ENCODE data around the gene AATK. TPM values are rescaled to one million over a fixed set of nuclear protein-coding genes. Genes with fewer than 3 reads are reported as not detected.

AATK gene
- polyA plus RNA-seq, 1 donor (not counting 4 experiments of a cell fraction or from before 2014, with no cell fraction given): 0.16 TPM

DNA sequence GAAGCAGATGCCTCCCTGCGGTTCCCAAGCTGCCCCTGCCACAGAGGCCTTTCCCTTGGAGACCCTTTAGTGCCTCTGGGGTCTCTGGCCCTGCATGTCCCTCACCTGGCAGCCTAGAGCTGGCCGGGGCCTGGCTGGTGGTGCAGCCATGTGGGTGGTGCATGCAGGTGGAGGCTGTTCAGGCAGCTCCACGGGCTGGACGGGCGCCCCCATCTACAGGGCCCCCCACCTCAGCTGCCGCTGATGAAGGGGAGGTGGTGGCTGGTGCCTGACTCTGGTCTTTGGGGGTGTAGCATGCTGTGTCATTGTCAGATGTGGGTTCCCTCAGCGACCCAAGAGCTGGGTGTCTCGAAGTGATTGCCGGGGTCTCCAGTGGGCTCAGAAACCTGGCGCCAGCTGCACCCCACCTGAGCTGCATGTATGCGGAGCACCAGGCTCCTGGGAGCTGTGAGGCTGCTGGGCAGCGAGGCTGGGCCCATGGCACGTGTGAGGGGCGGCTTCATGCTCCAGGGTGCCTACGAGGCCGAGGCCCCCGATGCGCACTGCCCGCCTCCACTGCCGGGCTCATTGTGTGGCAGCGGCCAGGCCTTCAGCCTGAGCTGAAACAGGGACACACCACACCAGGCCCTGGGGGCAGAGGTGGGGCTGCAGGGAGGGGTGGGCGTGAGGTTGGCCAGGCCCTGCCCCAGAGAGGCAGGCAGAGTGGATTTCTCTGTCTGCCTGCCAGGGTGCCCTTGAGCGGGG, 74.1 kb downstream of the AATK start:
- H3K9ac ChIP-seq (ENCODE audit: control insufficient read depth, extremely low read depth, insufficient read depth, low read length): peak overlapping the region; percentile 71
- peaks cover 12% of the 10 kb centered on the region for H3K79me2 ChIP-seq (ENCODE audit: control insufficient read depth, insufficient read depth, low read length)
- no peaks in the 10 kb centered on the region for H3K9me3 ChIP-seq (ENCODE audit: control insufficient read depth, low read depth, low read length)
- no peak for DNase-seq (ENCODE audit: low read depth, low spot score)
- dilution Hi-C loops (cut with MboI; ENCODE audit: extremely low pct_ligation_motif_present, low sequenced_read_pairs): no loop called here
- peaks cover 8% of the 10 kb centered on the region for H3K9me1 ChIP-seq (ENCODE audit: control insufficient read depth, extremely low read depth, insufficient read depth, low read length)
- peaks cover 19 to 51% of the 10 kb centered on the region in 2 experiments for H3K36me3 ChIP-seq (ENCODE audit: control insufficient read depth in 2 of 2, extremely low read depth in 1 of 2, insufficient read depth in 2 of 2, low read length in 2 of 2)
- H3K4me1 ChIP-seq (ENCODE audit: control insufficient read depth, extremely low read depth, insufficient read depth, low read length): peaks cover 91% of the 10 kb centered on the region
- FAIRE-seq: no peak
- TF ChIP-seq, protein P1, sequence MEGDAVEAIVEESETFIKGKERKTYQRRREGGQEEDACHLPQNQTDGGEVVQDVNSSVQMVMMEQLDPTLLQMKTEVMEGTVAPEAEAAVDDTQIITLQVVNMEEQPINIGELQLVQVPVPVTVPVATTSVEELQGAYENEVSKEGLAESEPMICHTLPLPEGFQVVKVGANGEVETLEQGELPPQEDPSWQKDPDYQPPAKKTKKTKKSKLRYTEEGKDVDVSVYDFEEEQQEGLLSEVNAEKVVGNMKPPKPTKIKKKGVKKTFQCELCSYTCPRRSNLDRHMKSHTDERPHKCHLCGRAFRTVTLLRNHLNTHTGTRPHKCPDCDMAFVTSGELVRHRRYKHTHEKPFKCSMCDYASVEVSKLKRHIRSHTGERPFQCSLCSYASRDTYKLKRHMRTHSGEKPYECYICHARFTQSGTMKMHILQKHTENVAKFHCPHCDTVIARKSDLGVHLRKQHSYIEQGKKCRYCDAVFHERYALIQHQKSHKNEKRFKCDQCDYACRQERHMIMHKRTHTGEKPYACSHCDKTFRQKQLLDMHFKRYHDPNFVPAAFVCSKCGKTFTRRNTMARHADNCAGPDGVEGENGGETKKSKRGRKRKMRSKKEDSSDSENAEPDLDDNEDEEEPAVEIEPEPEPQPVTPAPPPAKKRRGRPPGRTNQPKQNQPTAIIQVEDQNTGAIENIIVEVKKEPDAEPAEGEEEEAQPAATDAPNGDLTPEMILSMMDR (optimal IDR thresholded peaks at IDR 0.05 in 1 of 3, IDR thresholded peaks at IDR 0.05 in 1 of 3, conservative IDR thresholded peaks at IDR 0.05 in 1 of 3; ENCODE audit: extremely low read depth in 1 of 3, insufficient read depth in 2 of 3, low read length in 3 of 3): no peak
- no peak for TF ChIP-seq EZH2 (IDR thresholded peaks at IDR 0.05; ENCODE audit: low read length)
- no peak overlapping the region for H3K4me3 ChIP-seq (ENCODE audit: control insufficient read depth in 2 of 3, extremely low read depth in 1 of 3, insufficient read depth in 2 of 3, low read depth in 1 of 3, low read length in 3 of 3)
- H4K20me1 ChIP-seq (ENCODE audit: control insufficient read depth, extremely low read depth, insufficient read depth, low read length): no peaks in the 10 kb centered on the region
- H3K4me2 ChIP-seq (ENCODE audit: control insufficient read depth, extremely low read depth, insufficient read depth, low read depth, low read length): peak overlapping the region; percentile 64
- H3K27me3 ChIP-seq (ENCODE audit: control insufficient read depth, extremely low read depth, insufficient read depth, low read length): no peaks in the 10 kb centered on the region
- H3K27ac ChIP-seq (ENCODE audit: control insufficient read depth, insufficient read depth, low read length): peak overlapping the region; percentile 70
- no peak overlapping the region for H2AFZ ChIP-seq (ENCODE audit: control insufficient read depth, low read length)

DNA sequence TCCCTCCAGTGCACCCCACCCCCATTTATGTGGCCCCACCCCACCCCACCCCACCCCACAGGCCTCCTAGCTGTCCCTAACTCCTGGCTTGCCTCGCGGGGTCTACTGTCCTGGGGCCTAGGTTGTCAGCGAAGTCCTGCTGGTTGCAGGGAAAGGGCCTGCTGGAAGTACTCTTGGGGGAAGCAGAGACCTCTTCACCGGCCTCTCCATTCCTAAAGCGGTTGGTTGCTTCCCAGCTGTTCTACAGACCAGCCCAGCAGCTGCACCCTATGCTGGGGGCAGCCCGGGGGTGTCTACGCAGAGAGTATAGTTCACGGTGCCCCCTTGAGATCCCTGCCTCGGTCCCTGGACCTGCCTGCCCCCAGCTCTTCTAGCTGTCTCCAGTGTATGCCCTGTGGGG, 74.9 kb downstream of the AATK start:
- no peaks in the 10 kb centered on the region for H3K27me3 ChIP-seq (ENCODE audit: control insufficient read depth, extremely low read depth, insufficient read depth, low read length)
- peaks cover 12% of the 10 kb centered on the region for H3K79me2 ChIP-seq (ENCODE audit: control insufficient read depth, insufficient read depth, low read length)
- H3K36me3 ChIP-seq (ENCODE audit: control insufficient read depth in 2 of 2, extremely low read depth in 1 of 2, insufficient read depth in 2 of 2, low read length in 2 of 2): peaks cover 17 to 53% of the 10 kb centered on the region in 2 experiments
- H3K4me2 ChIP-seq (ENCODE audit: control insufficient read depth, extremely low read depth, insufficient read depth, low read depth, low read length): no peak overlapping the region
- DNase-seq (ENCODE audit: low read depth, low spot score) (no peak), FAIRE-seq (no peak)
- H3K9me3 ChIP-seq (ENCODE audit: control insufficient read depth, low read depth, low read length): no peaks in the 10 kb centered on the region
- peaks cover 5% of the 10 kb centered on the region for H3K9me1 ChIP-seq (ENCODE audit: control insufficient read depth, extremely low read depth, insufficient read depth, low read length)
- H3K4me3 ChIP-seq (ENCODE audit: control insufficient read depth in 2 of 3, extremely low read depth in 1 of 3, insufficient read depth in 2 of 3, low read depth in 1 of 3, low read length in 3 of 3): no peak overlapping the region
- peak overlapping the region; percentile 70 for H3K27ac ChIP-seq (ENCODE audit: control insufficient read depth, insufficient read depth, low read length)
- dilution Hi-C loops (cut with MboI; ENCODE audit: extremely low pct_ligation_motif_present, low sequenced_read_pairs): no loop called here
- peaks cover 91% of the 10 kb centered on the region for H3K4me1 ChIP-seq (ENCODE audit: control insufficient read depth, extremely low read depth, insufficient read depth, low read length)
- TF ChIP-seq EZH2 (IDR thresholded peaks at IDR 0.05; ENCODE audit: low read length): no peak
- TF ChIP-seq, protein P1 (optimal IDR thresholded peaks at IDR 0.05 in 1 of 3, IDR thresholded peaks at IDR 0.05 in 1 of 3, conservative IDR thresholded peaks at IDR 0.05 in 1 of 3; ENCODE audit: extremely low read depth in 1 of 3, insufficient read depth in 2 of 3, low read length in 3 of 3): no peak
- no peak overlapping the region for H2AFZ ChIP-seq (ENCODE audit: control insufficient read depth, low read length)
- no peaks in the 10 kb centered on the region for H4K20me1 ChIP-seq (ENCODE audit: control insufficient read depth, extremely low read depth, insufficient read depth, low read length)
- peak overlapping the region; percentile 71 for H3K9ac ChIP-seq (ENCODE audit: control insufficient read depth, extremely low read depth, insufficient read depth, low read length)

All from keratinocyte (primary cell).